Skin epidermis (tissue), 12 donors: ENCODE measurements around the gene POM121.
"Not testable (repeated sequence)": the region's sequence is repeated elsewhere in the genome, so short reads cannot be mapped to it uniquely, and the experiment has no call there.

ENCODE experiments used
- H3K27ac ChIP-seq, 21 experiments: fragments of 200-600 bp; sonication (generic) in 11 of 21; one replicate each; pipeline ENCODE4 v1.5.0; 2020; ENCODE audit warnings: mild to moderate bottlenecking in 3 of 21, inconsistent platforms in 2 of 21, moderate library complexity in 2 of 21
- H3K4me3 ChIP-seq, 7 experiments: fragments of 200-600 bp; sonication (generic) in 2 of 7; one replicate each; pipeline ENCODE4 v1.5.0; 2020; ENCODE audit warnings: inconsistent platforms in 2 of 7, mild to moderate bottlenecking in 2 of 7, moderate library complexity in 1 of 7

POM121 gene

GRCh38 chr7:72980382-72980781 lies 55.5 kb downstream of the POM121 start:
- not testable (repeated sequence) for H3K27ac ChIP-seq, H3K4me3 ChIP-seq

DNA sequence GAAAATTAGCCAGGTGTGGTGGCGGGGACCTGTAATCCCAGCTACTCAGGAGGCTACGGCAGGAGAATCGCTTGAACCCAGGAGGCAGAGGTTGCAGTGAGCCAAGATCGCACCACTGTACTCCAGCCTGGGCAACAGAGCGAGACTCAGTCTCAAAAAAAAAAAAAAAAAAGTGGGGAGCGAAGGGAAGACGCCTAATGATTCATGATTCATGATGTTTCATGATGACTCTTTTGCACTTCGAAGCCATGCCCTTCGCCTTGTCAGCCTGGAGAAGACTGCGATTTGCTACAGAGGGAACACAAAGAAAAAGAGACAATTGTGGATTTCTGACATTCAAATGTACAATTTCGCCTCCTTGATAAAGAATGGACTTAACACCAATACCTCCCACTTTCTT lies 57.2 kb downstream of the POM121 start:
- H3K4me3 ChIP-seq, H3K27ac ChIP-seq: not testable (repeated sequence)

GRCh38 chr7:72990146-72990913 lies 65.4 kb downstream of the POM121 start:
- H3K4me3 ChIP-seq, H3K27ac ChIP-seq: not testable (repeated sequence)

GRCh38 chr7:72995484-72995883 lies 70.6 kb downstream of the POM121 start:
- not testable (repeated sequence) for H3K27ac ChIP-seq, H3K4me3 ChIP-seq

- not testable (repeated sequence) for H3K4me3 ChIP-seq
Measured at GRCh38 chr7:72997447-72997846, 72.6 kb downstream of the POM121 start.

GRCh38 chr7:72997887-72998468 lies 73.1 kb downstream of the POM121 start:
- H3K4me3 ChIP-seq: not testable (repeated sequence)

More at GRCh38 chr7:72997447-72997846, 72.6 kb downstream of the POM121 start:
- not testable (repeated sequence) for H3K27ac ChIP-seq

More at GRCh38 chr7:72997887-72998468, 73.1 kb downstream of the POM121 start:
- not testable (repeated sequence) for H3K27ac ChIP-seq
